ENCODE data around the gene HNRNPH2. TPM values are rescaled to one million over a fixed set of nuclear protein-coding genes. Genes with fewer than 3 reads are reported as not detected.

Gene HNRNPH2
- total RNA-seq, 1 experiment from 2014 or later: 48.8 TPM

DNA sequence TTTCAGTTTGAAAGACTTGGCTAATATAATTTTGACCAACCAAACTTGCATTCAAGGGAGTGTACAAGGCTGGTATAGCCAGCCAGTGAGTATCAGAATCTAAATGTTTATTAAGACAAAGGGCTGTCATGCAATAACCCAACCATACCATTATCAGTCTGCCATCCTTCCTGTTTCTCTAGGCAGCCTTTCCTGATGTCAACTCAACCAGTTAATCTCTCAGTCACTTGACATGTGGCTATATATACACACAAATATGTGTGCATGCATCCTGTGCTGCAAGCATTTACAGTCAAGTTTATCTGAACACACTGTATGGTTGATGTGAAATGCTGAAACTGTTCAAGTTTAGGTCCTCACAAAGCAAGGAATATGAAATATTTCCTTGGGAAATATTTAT is 39.2 kb upstream of the HNRNPH2 start:
- no peaks in the 10 kb centered on the region for H3K36me3 ChIP-seq (ENCODE audit: insufficient read depth, low read length, poor library complexity, severe bottlenecking)
- H3K4me3 ChIP-seq (ENCODE audit: low read depth, low read length, poor library complexity, severe bottlenecking): no peak overlapping the region
- no peak for DNase-seq (ENCODE audit: low spot score)
- H3K27ac ChIP-seq (ENCODE audit: low read depth, low read length, poor library complexity, severe bottlenecking): no peak overlapping the region
- CTCF ChIA-PET: no interaction called here
- no peaks in the 10 kb centered on the region for H3K4me1 ChIP-seq (ENCODE audit: insufficient read depth, low read length, poor library complexity, severe bottlenecking)
- H3K9me3 ChIP-seq (ENCODE audit: low read depth, low read length, poor library complexity, severe bottlenecking): no peaks in the 10 kb centered on the region
- no TSS peak for BruUV-seq (replicated peaks)
- intact Hi-C loops (cut with micrococcal nuclease; ENCODE audit: unreplicated experiment): no loop called here
- TF ChIP-seq, protein P1, sequence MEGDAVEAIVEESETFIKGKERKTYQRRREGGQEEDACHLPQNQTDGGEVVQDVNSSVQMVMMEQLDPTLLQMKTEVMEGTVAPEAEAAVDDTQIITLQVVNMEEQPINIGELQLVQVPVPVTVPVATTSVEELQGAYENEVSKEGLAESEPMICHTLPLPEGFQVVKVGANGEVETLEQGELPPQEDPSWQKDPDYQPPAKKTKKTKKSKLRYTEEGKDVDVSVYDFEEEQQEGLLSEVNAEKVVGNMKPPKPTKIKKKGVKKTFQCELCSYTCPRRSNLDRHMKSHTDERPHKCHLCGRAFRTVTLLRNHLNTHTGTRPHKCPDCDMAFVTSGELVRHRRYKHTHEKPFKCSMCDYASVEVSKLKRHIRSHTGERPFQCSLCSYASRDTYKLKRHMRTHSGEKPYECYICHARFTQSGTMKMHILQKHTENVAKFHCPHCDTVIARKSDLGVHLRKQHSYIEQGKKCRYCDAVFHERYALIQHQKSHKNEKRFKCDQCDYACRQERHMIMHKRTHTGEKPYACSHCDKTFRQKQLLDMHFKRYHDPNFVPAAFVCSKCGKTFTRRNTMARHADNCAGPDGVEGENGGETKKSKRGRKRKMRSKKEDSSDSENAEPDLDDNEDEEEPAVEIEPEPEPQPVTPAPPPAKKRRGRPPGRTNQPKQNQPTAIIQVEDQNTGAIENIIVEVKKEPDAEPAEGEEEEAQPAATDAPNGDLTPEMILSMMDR (conservative IDR thresholded peaks at IDR 0.05; ENCODE audit: low read depth, low read length): no peak
- no peak for TF ChIP-seq EZH2 (IDR thresholded peaks at IDR 0.05; ENCODE audit: borderline replicate concordance, low read depth, low read length, poor library complexity, severe bottlenecking)
- H3K27me3 ChIP-seq (replicated peaks; ENCODE audit: insufficient read depth, low read depth, low read length, poor library complexity): no peaks in the 10 kb centered on the region
- POLR2A ChIA-PET (ENCODE audit: low non-redundant PET): no interaction called here

DNA sequence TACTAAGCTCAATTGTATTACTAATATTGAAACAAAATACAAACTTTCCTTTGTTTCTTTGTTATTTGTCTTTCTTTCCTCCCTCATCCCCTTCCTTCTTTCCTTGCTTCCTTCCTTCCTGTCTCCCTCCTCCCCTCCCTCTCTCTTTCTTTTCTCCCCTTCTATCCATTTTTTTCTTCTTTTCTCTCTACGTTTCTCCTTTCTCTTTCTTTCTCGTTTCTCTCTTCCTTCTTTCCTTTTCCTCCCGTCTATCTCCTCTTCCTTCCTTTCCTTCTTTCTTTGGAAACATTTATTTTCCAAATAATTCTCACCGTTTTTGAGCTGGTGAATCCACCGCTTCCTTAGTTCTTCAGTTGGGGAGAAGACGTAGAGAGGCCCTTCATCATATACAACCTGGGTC is 38.3 kb upstream of the HNRNPH2 start:
- DNase-seq (ENCODE audit: low spot score): no peak
- H3K4me3 ChIP-seq (ENCODE audit: low read depth, low read length, poor library complexity, severe bottlenecking): no peak overlapping the region
- TF ChIP-seq EZH2 (IDR thresholded peaks at IDR 0.05; ENCODE audit: borderline replicate concordance, low read depth, low read length, poor library complexity, severe bottlenecking): no peak
- TF ChIP-seq, protein P1 (conservative IDR thresholded peaks at IDR 0.05; ENCODE audit: low read depth, low read length): no peak
- H3K9me3 ChIP-seq (ENCODE audit: low read depth, low read length, poor library complexity, severe bottlenecking): no peaks in the 10 kb centered on the region
- CTCF ChIA-PET: no interaction called here
- no peaks in the 10 kb centered on the region for H3K36me3 ChIP-seq (ENCODE audit: insufficient read depth, low read length, poor library complexity, severe bottlenecking)
- intact Hi-C loops (cut with micrococcal nuclease; ENCODE audit: unreplicated experiment): loop anchor here (10.0 kb wide), 1 partner anchor 55 kb away; no protein-coding TSS in a partner anchor
- no peaks in the 10 kb centered on the region for H3K4me1 ChIP-seq (ENCODE audit: insufficient read depth, low read length, poor library complexity, severe bottlenecking)
- H3K27me3 ChIP-seq (replicated peaks; ENCODE audit: insufficient read depth, low read depth, low read length, poor library complexity): no peaks in the 10 kb centered on the region
- H3K27ac ChIP-seq (ENCODE audit: low read depth, low read length, poor library complexity, severe bottlenecking): no peak overlapping the region
- BruUV-seq (replicated peaks): no TSS peak
- POLR2A ChIA-PET (ENCODE audit: low non-redundant PET): no interaction called here

- no TSS peak for BruUV-seq (replicated peaks)
- POLR2A ChIA-PET (ENCODE audit: low non-redundant PET): no interaction called here
- CTCF ChIA-PET: no interaction called here
- Histone ChIP-seq H3K27ac (ENCODE audit: low read depth, low read length, poor library complexity, severe bottlenecking) (no peak overlapping the region), H3K4me1 (ENCODE audit: insufficient read depth, low read length, poor library complexity, severe bottlenecking) (no peaks in the 10 kb centered on the region), H3K4me3 (ENCODE audit: low read depth, low read length, poor library complexity, severe bottlenecking) (no peak overlapping the region), H3K9me3 (ENCODE audit: low read depth, low read length, poor library complexity, severe bottlenecking) (no peaks in the 10 kb centered on the region), H3K27me3 (replicated peaks; ENCODE audit: insufficient read depth, low read depth, low read length, poor library complexity) (no peaks in the 10 kb centered on the region), H3K36me3 (ENCODE audit: insufficient read depth, low read length, poor library complexity, severe bottlenecking) (no peaks in the 10 kb centered on the region)
- no peak for DNase-seq (ENCODE audit: low spot score)
- TF ChIP-seq, protein P1 (conservative IDR thresholded peaks at IDR 0.05; ENCODE audit: low read depth, low read length): no peak
- TF ChIP-seq EZH2 (IDR thresholded peaks at IDR 0.05; ENCODE audit: borderline replicate concordance, low read depth, low read length, poor library complexity, severe bottlenecking): no peak
- intact Hi-C loops (cut with micrococcal nuclease; ENCODE audit: unreplicated experiment): loop anchor here (10.0 kb wide), 1 partner anchor 56 kb away; no protein-coding TSS in a partner anchor
Measured at GRCh38 chrX:101370888-101371504, 37.0 kb upstream of the HNRNPH2 start.

Data from A673 (cell line).